Kidney tubule cell (primary cell): Measurements from ENCODE around the gene GMDS.
"Not testable (repeated sequence)": the region's sequence is repeated elsewhere in the genome, so short reads cannot be mapped to it uniquely, and the experiment has no call there.

Source experiments
- DNase-seq: peaks from one replicate; pipeline ENCODE4 v3.0.0-alpha.2; 2018; ENCODE audit warnings: low spot score

Gene GMDS

GRCh38 chr6:1858196-1858595, 387.2 kb downstream of the GMDS start:
- DNase-seq: no peak

GRCh38 chr6:1856381-1856780, 389.0 kb downstream of the GMDS start:
- DNase-seq: peak; percentile 79

DNA sequence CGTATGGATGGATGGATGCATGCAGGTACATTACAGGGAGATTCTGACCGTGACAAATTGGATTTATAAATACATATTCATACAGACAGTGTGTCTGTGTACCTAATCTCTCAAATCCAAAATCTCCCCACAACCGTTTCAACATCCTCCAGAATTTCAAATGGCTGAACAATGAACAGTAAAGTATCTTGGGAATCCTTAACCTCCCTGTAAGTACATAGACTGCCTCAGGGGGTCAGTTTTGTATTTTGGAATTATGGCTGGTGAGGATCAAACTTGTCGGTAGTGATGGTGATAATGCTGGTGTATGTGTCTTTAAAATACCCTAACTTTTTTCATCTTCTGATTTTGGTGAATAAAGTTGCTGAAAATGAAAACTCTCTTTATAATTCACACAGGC, 389.5 kb downstream of the GMDS start:
- no peak for DNase-seq

- DNase-seq: no peak
Observed at GRCh38 chr6:1854296-1854695, 391.1 kb downstream of the GMDS start.

DNA sequence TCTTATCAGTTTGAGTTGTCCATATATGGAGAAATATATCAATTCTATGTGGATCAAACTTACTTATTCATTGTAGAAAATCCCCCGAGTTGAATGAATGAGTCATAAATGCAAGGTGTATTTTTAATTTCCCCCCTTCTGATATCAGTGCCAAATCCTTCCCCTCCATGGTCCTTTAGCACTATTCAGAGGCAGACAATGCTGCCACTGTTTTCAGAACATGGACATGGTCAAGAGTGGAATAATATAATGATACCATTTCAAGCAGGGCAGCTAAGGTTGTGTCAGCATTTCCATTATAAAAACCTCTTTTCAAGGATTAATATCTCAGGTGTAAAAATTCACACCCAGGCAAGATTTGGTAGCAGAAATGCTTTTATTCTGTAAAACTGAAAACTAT, 391.6 kb downstream of the GMDS start:
- no peak for DNase-seq

DNA sequence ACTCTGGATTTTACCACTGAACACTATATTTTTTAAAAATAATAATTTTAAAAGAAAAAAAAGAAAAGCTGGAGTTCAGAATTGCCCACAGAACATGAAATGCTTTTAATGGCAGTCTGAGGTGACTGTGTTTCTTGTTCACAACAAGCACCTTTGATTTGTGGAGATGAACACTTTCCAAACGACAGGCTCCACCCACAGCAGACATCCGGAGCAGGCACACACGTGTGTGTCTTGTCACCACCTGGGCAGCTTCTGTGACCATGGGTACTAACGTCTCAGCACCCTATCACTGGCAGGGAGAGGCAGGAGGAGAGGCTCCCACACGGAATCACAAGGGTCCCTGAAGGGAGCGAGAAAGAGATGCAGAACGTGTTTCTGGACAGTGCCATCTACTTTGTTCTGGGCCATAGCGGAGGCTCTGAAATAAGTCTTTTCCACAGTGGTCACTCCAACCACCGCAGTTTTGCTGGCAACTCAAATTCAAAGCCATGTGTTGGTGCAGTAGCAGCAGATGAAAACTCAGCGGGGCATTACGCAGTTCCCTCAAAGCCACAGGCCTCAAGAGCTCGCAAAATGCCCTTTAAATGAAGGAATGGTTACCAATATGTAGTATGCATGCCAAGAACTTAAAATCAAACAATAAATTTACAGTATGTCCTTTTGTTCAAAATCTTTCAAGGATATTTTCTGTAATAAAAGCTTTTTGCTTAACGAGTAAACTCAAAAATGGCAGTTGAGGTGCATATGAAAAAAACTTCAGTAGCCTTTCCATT, 393.5 kb downstream of the GMDS start:
- DNase-seq: no peak

- DNase-seq: no peak
Observed at GRCh38 chr6:1850840-1851157, 394.6 kb downstream of the GMDS start.

DNA sequence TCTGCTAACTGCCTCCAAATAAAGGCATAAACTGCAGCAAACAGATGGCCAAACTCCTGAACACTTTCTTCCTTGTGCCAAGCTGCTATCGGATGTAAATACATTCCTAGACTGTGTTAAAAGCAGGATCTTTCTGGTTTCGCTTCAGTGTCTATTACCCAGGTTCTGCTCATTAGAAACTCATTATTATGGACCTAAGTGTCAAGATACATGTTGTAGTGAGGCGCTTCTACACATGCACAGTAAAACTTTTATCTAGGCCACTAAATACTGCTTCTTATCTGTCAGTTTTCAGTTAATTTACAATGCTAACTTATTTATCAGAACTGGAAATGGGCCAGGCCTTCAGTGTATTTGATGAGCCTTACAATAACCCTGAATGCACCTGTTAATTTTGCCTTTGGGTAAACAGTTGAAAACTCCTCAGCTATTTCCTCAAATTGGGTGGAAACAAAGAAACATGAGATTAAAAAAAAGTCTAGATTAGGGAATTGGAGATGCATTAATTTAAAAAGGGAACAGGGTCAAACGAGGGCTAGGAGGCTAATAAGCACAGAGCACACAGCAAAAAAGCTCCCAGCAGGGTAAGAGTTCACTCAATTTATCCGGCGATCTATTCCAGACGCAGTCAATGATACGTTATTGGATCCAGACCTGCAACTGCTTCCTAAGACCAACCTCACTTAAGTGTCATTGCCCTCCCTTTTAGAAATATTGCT, 395.1 kb downstream of the GMDS start:
- no peak for DNase-seq

GRCh38 chr6:1849691-1850090, 395.7 kb downstream of the GMDS start:
- DNase-seq: no peak

- no peak for DNase-seq
Observed at GRCh38 chr6:1848752-1849151, 396.7 kb downstream of the GMDS start.

- DNase-seq: no peak
Observed at GRCh38 chr6:1846611-1847010, 398.8 kb downstream of the GMDS start.

DNA sequence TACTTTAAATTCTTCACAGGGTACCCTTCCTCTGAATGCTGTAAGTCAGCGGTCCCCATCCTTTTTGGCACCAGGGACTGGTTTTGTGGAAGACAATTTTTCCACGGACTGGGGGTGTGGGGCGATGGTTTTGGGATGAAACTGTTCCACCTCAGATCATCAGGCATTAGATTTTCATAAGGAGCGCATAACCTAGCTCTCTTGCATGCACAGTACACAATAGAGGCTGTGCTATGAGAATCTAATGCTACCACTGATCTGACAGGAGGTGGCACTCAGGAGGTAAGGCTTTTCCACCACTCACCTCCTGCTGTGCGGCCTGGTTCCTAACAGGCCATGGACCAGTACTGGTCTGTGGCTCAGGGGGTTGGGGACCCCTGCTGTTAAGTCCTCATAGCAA, 399.9 kb downstream of the GMDS start:
- not testable (repeated sequence) for DNase-seq

DNA sequence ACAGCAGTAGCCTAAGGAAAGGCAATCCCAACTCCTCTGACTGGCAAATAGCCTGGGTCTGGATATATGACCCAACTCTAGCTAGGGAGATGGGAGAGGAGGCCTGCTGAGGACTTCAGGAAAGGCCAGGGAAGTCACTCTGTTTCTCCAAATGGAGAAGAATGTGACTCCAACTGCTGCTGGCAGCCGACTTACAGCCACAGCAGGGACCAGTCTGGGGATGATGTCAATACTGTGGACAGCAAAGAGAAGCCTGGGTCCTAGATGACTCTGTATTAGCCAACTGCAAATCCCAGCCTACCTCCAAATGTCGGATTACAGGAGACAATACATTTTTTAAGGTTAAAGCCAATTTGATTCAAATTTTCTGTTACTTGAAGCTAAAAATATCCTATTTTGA, 403.1 kb downstream of the GMDS start:
- no peak for DNase-seq

- no peak for DNase-seq
Observed at GRCh38 chr6:1841136-1841535, 404.3 kb downstream of the GMDS start.

GRCh38 chr6:1840491-1841121, 404.8 kb downstream of the GMDS start:
- no peak for DNase-seq

DNA sequence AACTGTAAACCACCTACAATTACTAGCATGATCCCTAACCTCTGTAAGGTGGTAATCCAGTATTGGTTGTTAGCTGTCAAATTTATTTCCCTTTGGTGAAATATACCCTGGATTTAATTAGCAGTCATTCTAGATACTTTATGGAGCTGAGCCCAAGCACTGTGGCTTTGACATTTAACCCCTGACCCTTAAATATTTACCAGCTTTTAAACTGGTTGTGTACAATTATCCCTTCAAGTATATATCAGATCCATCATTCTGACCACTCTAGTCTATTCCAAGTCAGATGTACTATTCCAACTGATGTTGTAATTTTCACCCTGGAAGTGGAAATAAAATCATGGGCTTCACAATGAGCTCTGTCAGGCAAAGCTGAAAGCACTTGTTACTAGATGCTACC, 406.0 kb downstream of the GMDS start:
- DNase-seq: no peak

DNA sequence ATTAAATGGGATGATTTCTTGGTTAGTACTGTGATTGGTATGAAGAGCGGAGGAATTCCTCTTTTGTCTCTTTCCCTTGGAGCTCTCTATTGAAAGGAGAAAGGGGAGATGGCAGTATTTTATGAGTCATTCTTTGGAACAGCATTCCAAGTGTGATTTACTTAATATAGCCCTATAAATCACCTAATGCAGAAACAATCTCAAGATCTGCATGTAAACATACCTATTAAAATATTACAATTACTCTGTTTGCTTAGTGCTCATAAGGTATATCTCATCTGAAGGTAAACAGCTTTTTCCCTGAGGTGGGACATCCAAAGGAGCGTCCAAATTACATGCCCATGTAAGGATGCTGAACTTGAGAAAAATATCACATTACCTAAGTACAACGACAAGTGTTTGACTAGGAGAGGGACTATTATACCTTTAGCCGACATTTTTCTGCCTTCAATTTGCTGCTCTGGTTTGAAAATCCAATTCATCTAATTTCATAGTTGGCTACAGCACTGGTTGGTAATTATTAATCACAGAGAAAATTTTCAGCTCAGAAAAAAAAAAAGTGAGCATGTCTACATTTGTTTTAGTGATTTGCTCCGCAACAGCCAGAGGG, 406.7 kb downstream of the GMDS start:
- DNase-seq: peak; percentile 44

- DNase-seq: no peak
Observed at GRCh38 chr6:1837826-1838225, 407.6 kb downstream of the GMDS start.

- DNase-seq: no peak
Observed at GRCh38 chr6:1836690-1837089, 408.7 kb downstream of the GMDS start.

- DNase-seq: no peak
Observed at GRCh38 chr6:1834646-1835516, 410.5 kb downstream of the GMDS start.

DNA sequence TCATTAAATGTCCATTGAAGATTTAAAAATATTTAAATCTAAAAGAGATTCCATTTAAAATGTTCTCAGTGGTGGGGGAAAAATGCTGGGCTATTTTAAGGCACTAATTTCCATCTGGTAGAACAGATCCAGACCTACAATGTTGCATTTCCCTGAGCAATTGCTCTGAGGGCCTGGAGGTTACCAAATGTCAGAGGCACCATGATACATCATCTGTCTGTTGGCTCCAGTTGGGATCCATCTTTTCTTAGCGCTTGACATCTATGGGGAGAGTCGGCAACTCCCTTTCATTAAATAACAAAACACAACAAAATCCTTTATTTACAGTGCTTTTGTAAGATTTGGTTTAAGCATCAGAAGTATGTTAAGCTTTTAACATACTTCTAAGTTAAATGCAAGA, 411.2 kb downstream of the GMDS start:
- no peak for DNase-seq
